ENCODE data around the gene CCDC54.

The CCDC54 gene

DNA sequence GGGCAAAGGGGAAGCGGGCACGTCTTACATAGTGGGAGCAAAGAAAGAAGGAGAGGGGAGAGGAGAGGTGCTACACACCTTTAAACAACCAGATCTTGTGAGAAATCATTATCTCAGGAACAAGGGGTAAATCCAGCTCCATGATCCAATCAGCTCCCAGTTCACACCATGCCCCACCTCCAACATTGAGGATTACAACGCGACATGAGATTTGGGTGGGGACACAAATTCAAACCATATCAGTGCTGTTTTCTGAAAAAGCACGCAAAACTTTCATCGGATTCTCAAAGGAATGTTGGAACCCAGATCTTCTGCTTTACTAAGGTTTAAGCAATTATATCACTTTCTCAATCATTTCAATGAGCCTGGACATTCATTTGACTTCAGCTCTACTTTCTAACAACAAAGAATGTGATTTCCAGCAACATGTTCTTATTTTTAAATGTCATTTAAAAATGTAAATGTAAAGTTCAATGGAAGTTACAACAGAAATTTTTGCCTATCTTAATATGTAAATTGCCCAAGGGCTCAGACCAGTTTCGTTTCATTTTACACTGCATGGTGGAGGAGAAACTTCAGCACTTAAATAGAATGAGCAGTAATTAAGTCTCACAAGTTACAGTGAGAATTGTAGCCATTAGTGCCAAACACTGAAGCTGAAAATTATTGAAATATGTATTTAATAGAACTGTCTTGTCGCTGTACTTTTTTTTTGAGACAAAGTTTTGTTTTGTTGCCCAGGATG lies 8.4 kb upstream of the CCDC54 start:
- Histone ChIP-seq H3K9ac (ENCODE audit: low read depth, low read length, poor library complexity, severe bottlenecking) (no peak overlapping the region), H3K4me2 (ENCODE audit: low read depth, low read length, poor library complexity, severe bottlenecking) (no peak overlapping the region)

DNA sequence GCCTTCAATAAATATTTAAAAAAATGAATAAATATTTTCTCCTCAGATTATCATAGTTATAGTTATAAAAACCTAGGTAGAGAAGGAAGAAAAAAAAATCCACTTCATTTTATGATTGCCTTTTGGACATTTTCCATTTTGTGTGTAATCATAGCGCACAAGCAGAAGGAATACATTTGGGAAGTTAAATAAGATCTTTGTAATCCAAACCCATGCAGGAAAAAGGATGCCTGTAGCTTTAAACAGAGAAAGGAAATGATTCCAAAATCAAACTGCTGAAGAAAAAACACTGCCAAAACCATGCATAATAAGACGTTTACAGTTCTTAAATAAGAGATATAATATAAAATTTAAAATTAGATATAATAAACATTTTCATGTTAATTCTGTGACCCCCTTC lies 7.4 kb upstream of the CCDC54 start:
- no peaks in the 10 kb centered on the region for H3K79me2 ChIP-seq (ENCODE audit: insufficient read depth, low read length)
- H3K27me3 ChIP-seq (ENCODE audit: insufficient read depth, low read length, poor library complexity, severe bottlenecking), result no peaks in the 10 kb centered on the region
- H3K9me3 ChIP-seq (ENCODE audit: insufficient read depth, low read depth, low read length), result no peaks in the 10 kb centered on the region
- TF ChIP-seq EZH2phosphoT487 (IDR thresholded peaks at IDR 0.05; ENCODE audit: borderline replicate concordance), result no peak
- TF ChIP-seq, protein P1, sequence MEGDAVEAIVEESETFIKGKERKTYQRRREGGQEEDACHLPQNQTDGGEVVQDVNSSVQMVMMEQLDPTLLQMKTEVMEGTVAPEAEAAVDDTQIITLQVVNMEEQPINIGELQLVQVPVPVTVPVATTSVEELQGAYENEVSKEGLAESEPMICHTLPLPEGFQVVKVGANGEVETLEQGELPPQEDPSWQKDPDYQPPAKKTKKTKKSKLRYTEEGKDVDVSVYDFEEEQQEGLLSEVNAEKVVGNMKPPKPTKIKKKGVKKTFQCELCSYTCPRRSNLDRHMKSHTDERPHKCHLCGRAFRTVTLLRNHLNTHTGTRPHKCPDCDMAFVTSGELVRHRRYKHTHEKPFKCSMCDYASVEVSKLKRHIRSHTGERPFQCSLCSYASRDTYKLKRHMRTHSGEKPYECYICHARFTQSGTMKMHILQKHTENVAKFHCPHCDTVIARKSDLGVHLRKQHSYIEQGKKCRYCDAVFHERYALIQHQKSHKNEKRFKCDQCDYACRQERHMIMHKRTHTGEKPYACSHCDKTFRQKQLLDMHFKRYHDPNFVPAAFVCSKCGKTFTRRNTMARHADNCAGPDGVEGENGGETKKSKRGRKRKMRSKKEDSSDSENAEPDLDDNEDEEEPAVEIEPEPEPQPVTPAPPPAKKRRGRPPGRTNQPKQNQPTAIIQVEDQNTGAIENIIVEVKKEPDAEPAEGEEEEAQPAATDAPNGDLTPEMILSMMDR (conservative IDR thresholded peaks at IDR 0.05; ENCODE audit: low read length), result no peak
- H3K4me2 ChIP-seq (ENCODE audit: low read depth, low read length, poor library complexity, severe bottlenecking), result no peak overlapping the region
- H3K4me1 ChIP-seq (ENCODE audit: insufficient read depth, low read length, poor library complexity, severe bottlenecking), result peaks cover 13% of the 10 kb centered on the region
- H3K4me3 ChIP-seq (ENCODE audit: low read length, poor library complexity, severe bottlenecking), result no peak overlapping the region
- no peaks in the 10 kb centered on the region for H4K20me1 ChIP-seq (ENCODE audit: insufficient read depth, low read length, poor library complexity, severe bottlenecking)
- H3K9ac ChIP-seq (ENCODE audit: low read depth, low read length, poor library complexity, severe bottlenecking), result no peak overlapping the region
- H3K9me2 ChIP-seq (replicated peaks; ENCODE audit: low read depth, low read length), result no peaks in the 10 kb centered on the region
- H2AFZ ChIP-seq (ENCODE audit: low read length), result no peak overlapping the region
- H3F3A ChIP-seq (ENCODE audit: low read depth), result no peaks in the 10 kb centered on the region
- H3K36me3 ChIP-seq (ENCODE audit: insufficient read depth, low read length), result no peaks in the 10 kb centered on the region

More for the DNA sequence above, 8.4 kb upstream of the CCDC54 start:
- H4K20me1 ChIP-seq (ENCODE audit: insufficient read depth, low read length, poor library complexity, severe bottlenecking), result no peaks in the 10 kb centered on the region
- no peaks in the 10 kb centered on the region for H3K36me3 ChIP-seq (ENCODE audit: insufficient read depth, low read length)
- TF ChIP-seq, protein P1 (conservative IDR thresholded peaks at IDR 0.05; ENCODE audit: low read length), result no peak
- no peak for TF ChIP-seq EZH2phosphoT487 (IDR thresholded peaks at IDR 0.05; ENCODE audit: borderline replicate concordance)
- H3K79me2 ChIP-seq (ENCODE audit: insufficient read depth, low read length), result no peaks in the 10 kb centered on the region
- no peaks in the 10 kb centered on the region for H3K27me3 ChIP-seq (ENCODE audit: insufficient read depth, low read length, poor library complexity, severe bottlenecking)
- no peaks in the 10 kb centered on the region for H3K9me3 ChIP-seq (ENCODE audit: insufficient read depth, low read depth, low read length)
- no peaks in the 10 kb centered on the region for H3K9me2 ChIP-seq (replicated peaks; ENCODE audit: low read depth, low read length)
- H3K4me1 ChIP-seq (ENCODE audit: insufficient read depth, low read length, poor library complexity, severe bottlenecking), result peaks cover 13% of the 10 kb centered on the region
- H3K4me3 ChIP-seq (ENCODE audit: low read length, poor library complexity, severe bottlenecking), result no peak overlapping the region
- H3F3A ChIP-seq (ENCODE audit: low read depth), result no peaks in the 10 kb centered on the region
- H2AFZ ChIP-seq (ENCODE audit: low read length), result peak overlapping the region; percentile 42

DNA sequence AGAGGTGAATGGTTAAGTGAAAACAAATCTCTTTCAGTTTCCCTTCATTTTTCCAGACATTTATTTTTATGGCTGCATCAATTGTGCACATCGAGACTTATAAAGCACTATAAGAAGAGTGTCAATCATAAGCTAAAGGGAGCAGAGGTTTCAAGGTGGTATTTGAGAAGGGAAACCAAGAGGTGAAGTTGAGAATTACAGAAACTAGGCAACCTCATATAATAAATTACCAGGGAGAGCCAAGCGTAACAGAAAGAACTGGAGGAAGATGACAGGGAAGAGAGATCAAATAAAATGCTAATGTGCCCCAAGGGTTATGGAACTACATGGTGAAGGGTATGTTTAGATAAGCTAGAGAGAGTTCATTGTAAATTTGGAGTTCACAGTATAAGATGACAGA lies 6.3 kb upstream of the CCDC54 start:
- H3K9me3 ChIP-seq (ENCODE audit: insufficient read depth, low read depth, low read length), result no peaks in the 10 kb centered on the region
- no peak overlapping the region for H3K4me2 ChIP-seq (ENCODE audit: low read depth, low read length, poor library complexity, severe bottlenecking)
- no peaks in the 10 kb centered on the region for H3K9me2 ChIP-seq (replicated peaks; ENCODE audit: low read depth, low read length)
- H3F3A ChIP-seq (ENCODE audit: low read depth), result no peaks in the 10 kb centered on the region
- no peak overlapping the region for H3K4me3 ChIP-seq (ENCODE audit: low read length, poor library complexity, severe bottlenecking)
- H3K36me3 ChIP-seq (ENCODE audit: insufficient read depth, low read length), result no peaks in the 10 kb centered on the region
- H3K9ac ChIP-seq (ENCODE audit: low read depth, low read length, poor library complexity, severe bottlenecking), result no peak overlapping the region
- H4K20me1 ChIP-seq (ENCODE audit: insufficient read depth, low read length, poor library complexity, severe bottlenecking), result no peaks in the 10 kb centered on the region
- no peaks in the 10 kb centered on the region for H3K79me2 ChIP-seq (ENCODE audit: insufficient read depth, low read length)
- no peak overlapping the region for H2AFZ ChIP-seq (ENCODE audit: low read length)
- no peak for TF ChIP-seq EZH2phosphoT487 (IDR thresholded peaks at IDR 0.05; ENCODE audit: borderline replicate concordance)
- TF ChIP-seq, protein P1 (conservative IDR thresholded peaks at IDR 0.05; ENCODE audit: low read length), result peak; percentile 41
- H3K4me1 ChIP-seq (ENCODE audit: insufficient read depth, low read length, poor library complexity, severe bottlenecking), result peaks cover 13% of the 10 kb centered on the region
- H3K27me3 ChIP-seq (ENCODE audit: insufficient read depth, low read length, poor library complexity, severe bottlenecking), result no peaks in the 10 kb centered on the region

All from Loucy (cell line).